ENCODE data around the gene BMP8A.
"Not testable (repeated sequence)": the region's sequence is repeated elsewhere in the genome, so short reads cannot be mapped to it uniquely, and the experiment has no call there.

BMP8A gene

GRCh38 chr1:39491146-39491921 is at the start of gene BMP8A:
Gene BMP8A, plus strand, starts transcription at chr1:39491636. Its CDS starts 356 bp downstream, at chr1:39491992.
- no peak for FAIRE-seq

DNA sequence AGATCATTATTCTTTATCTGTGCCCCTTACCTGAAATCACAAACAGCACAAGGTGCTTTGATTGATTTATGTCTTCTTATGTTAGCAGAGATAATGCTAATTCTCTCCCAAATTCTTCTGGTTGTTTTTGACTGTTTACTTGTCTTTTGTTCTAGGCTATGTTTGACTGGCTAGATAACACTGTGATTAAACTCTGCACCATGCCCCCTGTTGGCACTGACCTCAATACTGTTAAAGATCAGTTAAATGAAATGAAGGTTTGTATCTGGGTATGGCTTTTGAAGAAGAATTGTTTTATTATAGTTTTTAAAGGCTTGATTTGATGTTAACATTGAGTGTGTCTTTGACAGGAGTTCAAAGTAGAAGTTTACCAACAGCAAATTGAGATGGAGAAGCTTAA is 49.6 kb upstream of the BMP8A start:
- no peak for DNase-seq (ENCODE audit: low spot score)
- no peak for FAIRE-seq

More at GRCh38 chr1:39491146-39491921, at the start of gene BMP8A:
- no peak for DNase-seq (ENCODE audit: low spot score)

DNA sequence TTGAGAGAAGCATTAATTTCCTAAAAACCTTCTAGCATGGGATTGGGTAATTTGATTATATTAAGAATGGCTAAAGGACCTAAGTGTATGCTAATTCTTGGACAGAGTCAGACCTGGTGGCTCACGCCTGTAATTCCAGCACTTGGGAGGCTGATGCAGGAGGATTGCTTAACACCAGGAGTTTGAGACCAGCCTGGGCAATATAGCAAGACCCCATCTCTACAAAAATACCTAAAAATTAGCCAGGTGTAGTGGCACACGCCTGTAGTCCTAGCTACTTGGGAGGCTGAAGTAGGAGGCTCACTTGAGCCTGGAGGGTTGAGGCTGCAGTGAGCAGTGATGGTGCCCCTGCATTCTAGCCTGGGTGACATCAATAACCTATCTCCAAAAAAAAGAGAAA is 45.9 kb upstream of the BMP8A start:
- FAIRE-seq: no peak
- DNase-seq (ENCODE audit: low spot score): no peak

GRCh38 chr1:39446986-39447567 is 44.4 kb upstream of the BMP8A start:
- no peak for DNase-seq (ENCODE audit: low spot score)
- FAIRE-seq: no peak

GRCh38 chr1:39450041-39450440 is 41.4 kb upstream of the BMP8A start:
- FAIRE-seq; DNase-seq (ENCODE audit: low spot score): not testable (repeated sequence)

DNA sequence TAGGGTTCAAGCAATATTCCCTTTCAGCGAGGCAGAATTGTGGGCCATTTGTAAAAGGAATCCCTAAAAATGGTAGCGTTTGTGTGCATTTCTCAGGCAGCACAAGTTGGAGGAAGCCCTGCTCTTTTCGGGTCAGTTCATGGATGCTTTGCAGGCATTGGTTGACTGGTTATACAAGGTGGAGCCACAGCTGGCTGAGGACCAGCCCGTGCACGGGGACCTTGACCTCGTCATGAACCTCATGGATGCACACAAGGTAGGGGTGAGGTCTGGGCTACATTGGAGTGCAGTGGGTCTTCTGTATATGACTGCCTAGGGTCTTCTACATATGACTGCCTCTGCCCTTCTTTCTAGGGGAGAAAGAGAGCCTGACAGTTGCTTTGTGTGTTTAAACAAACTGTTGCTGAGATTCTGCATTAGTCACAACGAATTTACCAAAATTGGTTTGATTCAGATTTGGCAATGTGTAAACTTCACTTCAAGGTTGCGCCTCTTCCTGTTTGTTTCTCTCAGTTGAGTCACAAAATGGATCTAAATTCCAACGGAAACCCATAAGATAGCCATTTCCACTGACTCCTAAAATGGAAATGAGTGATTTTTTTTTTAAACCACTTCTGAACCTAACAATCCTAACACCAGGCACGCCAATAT is 40.4 kb upstream of the BMP8A start:
- FAIRE-seq (no peak), DNase-seq (ENCODE audit: low spot score) (no peak)

GRCh38 chr1:39452081-39452480 is 39.4 kb upstream of the BMP8A start:
- FAIRE-seq (no peak), DNase-seq (ENCODE audit: low spot score) (no peak)

GRCh38 chr1:39452540-39452939 is 38.9 kb upstream of the BMP8A start:
- FAIRE-seq (no peak), DNase-seq (ENCODE audit: low spot score) (no peak)

DNA sequence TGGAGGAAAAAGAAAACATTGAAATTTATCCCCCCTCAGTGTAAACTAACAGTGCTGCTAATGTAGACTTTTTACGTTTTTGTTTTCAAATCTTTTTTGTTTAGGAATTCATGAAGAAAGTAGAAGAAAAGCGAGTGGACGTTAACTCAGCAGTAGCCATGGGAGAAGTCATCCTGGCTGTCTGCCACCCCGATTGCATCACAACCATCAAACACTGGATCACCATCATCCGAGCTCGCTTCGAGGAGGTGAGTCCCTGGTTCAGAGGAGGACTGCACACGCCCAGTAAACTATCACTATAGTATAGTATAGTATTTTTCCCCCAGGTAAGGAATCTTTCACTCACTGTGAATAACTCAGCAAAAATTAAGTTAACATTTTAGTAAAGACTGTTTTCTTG is 37.8 kb upstream of the BMP8A start:
- FAIRE-seq (no peak), DNase-seq (ENCODE audit: low spot score) (no peak)

GRCh38 chr1:39458991-39459390 is 32.4 kb upstream of the BMP8A start:
- DNase-seq (ENCODE audit: low spot score) (no peak), FAIRE-seq (no peak)

- no peak for FAIRE-seq
- DNase-seq (ENCODE audit: low spot score): no peak
Measured at GRCh38 chr1:39462074-39462473, 29.4 kb upstream of the BMP8A start.

DNA sequence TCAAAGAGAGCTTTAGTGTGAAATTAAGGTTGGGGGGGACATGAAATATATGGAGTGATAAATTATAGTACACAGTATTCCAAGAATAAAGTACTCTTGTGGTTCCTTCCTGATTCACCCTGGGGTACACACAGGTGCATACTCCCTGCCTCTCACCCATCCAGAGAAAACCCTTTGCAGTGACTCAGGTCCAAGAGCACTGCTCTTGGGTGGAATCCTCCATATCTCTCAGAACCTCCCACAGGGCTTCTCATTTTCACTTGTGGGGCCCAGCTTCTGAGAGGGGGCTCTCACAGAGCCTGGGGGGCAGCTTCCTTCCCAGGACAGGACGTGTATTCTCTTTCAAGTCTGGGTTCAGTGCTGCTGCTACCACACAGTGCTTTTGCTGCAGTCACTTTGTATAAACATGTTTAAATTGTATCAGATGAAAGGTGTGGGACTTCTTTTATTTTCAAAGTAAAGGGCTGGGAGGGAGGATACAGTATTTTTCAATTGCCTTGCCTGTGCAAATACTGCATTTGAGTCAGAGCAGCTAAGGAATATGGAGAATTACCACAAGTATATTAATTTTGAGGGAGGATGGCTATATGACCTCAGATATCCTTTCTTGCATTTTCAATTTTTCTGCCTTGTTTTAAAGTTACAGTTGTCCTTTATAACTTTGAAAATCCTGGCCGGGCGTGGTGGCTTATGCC is 24.9 kb upstream of the BMP8A start:
- DNase-seq (ENCODE audit: low spot score) (no peak), FAIRE-seq (no peak)

- not testable (repeated sequence) for DNase-seq (ENCODE audit: low spot score); FAIRE-seq
Measured at GRCh38 chr1:39467108-39467720, 24.2 kb upstream of the BMP8A start.

DNA sequence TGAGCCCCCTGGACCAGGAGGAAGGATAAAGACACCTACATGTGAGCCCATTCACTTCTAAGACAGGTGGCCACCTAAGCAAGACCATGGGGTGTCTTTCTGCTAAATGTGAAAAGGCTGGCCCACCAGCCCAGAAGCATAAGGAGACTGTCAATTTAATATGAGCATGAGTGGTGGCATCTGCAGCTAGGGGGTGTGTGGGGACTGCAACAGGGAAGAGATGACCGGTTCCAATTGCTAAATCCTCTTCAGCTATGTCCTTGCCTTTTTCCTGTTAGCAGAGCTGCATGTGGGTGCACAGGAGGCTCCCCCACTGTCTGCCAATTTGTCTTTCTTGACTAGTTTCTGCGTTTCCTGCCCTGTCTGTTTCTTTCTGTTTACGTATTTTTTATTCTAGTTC is 22.3 kb upstream of the BMP8A start:
- no peak for DNase-seq (ENCODE audit: low spot score)
- no peak for FAIRE-seq

GRCh38 chr1:39470040-39470439 is 21.4 kb upstream of the BMP8A start:
- FAIRE-seq (no peak), DNase-seq (ENCODE audit: low spot score) (no peak)

DNA sequence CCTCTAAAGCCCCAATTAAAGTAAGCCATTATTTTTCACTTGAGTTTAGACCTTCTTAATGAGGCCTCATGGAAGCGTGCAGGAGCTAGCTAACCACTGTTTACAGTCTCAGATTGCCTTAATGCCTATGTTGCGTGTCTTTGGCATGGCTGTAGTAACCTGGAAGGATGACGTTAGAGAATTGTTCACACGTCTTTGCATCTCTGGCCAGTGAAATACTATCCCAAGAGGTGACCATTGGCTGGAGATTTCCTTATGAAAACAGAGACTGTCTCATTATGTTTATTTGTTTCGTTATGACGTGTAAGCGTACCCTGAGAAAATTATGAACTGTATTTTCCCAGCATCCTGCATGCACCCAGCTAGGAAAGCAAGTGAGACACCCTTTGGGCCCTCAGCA is 18.6 kb upstream of the BMP8A start:
- no peak for FAIRE-seq
- DNase-seq (ENCODE audit: low spot score): no peak

- no peak for DNase-seq (ENCODE audit: low spot score)
- no peak for FAIRE-seq
Measured at GRCh38 chr1:39473324-39473723, 18.1 kb upstream of the BMP8A start.

DNA sequence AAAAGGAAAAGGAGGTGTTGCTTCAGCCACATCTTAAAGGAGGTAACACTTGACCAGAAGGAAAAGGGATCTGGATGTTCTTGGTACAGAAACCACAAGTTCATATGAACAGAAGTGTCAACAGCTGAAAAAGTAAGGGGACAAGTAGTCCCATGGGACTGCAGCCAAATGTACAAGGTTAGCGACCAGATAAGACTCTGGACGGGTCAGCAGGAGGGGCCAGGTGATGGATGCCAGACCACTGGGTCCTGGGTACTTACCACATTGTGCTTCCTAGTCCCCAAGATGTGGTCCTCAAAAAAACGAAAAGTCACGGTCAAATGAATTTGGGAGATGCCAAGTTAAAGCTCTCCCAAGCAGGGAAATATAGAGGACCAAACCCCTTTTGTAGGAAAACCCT is 16.6 kb upstream of the BMP8A start:
- FAIRE-seq: no peak
- DNase-seq (ENCODE audit: low spot score): no peak

GRCh38 chr1:39475551-39475950 is 15.9 kb upstream of the BMP8A start:
- DNase-seq (ENCODE audit: low spot score); FAIRE-seq: not testable (repeated sequence)

- DNase-seq (ENCODE audit: low spot score) (no peak), FAIRE-seq (no peak)
Measured at GRCh38 chr1:39478126-39478915, 13.1 kb upstream of the BMP8A start.

- no peak for DNase-seq (ENCODE audit: low spot score)
- no peak for FAIRE-seq
Measured at GRCh38 chr1:39481289-39481688, 10.1 kb upstream of the BMP8A start.

All from RCC 7860 (cell line).